Mesenchymal stem cell (in vitro differentiated cells and primary cell): ENCODE data around the gene NOD2.

Experiments used
- DNase-seq: peaks from one replicate; pipeline ENCODE4 v3.0.0-alpha.2; 2013
- H2AFZ ChIP-seq: one replicate; pipeline ENCODE4 v1.6.1; 2013; ENCODE audit warnings: low read depth, mild to moderate bottlenecking, control low read depth, inconsistent platforms, low read length, moderate library complexity
- H2AK5ac ChIP-seq: 2 replicates; pipeline ENCODE4 v1.6.1; 2013; ENCODE audit warnings: low read length, moderate library complexity, mild to moderate bottlenecking, inconsistent platforms; ENCODE audit not compliant: severe bottlenecking
- H2BK120ac ChIP-seq: one replicate; pipeline ENCODE4 v1.6.1; 2013; ENCODE audit warnings: low read depth, mild to moderate bottlenecking, inconsistent platforms, low read length, moderate library complexity
- H2BK12ac ChIP-seq, 2 experiments: one replicate each; pipeline ENCODE4 v1.6.1; 2013; ENCODE audit warnings: inconsistent platforms in 2 of 2, low read length in 2 of 2, mild to moderate bottlenecking in 2 of 2, moderate library complexity in 2 of 2, control low read depth in 1 of 2
- H2BK15ac ChIP-seq: one replicate; pipeline ENCODE4 v1.6.1; 2013; ENCODE audit warnings: mild to moderate bottlenecking, low read depth, inconsistent platforms; ENCODE audit not compliant: poor library complexity, severe bottlenecking
- H2BK5ac ChIP-seq: 2 replicates; pipeline ENCODE4 v1.6.1; 2013; ENCODE audit warnings: low read depth, mild to moderate bottlenecking, low read length, control low read depth, inconsistent platforms; ENCODE audit not compliant: poor library complexity, severe bottlenecking
- H3K14ac ChIP-seq, 2 experiments: one replicate each; pipeline ENCODE4 v1.6.1; 2013; ENCODE audit warnings: inconsistent platforms in 2 of 2, low read length in 2 of 2, control low read depth in 1 of 2, mild to moderate bottlenecking in 1 of 2, moderate library complexity in 1 of 2
- H3K18ac ChIP-seq, 2 experiments: one replicate each; pipeline ENCODE4 v1.6.1; 2013; ENCODE audit warnings: inconsistent platforms in 2 of 2, low read length in 2 of 2, control low read depth in 1 of 2, low read depth in 1 of 2, mild to moderate bottlenecking in 1 of 2
- H3K23ac ChIP-seq, 2 experiments: one replicate each; pipeline ENCODE4 v1.6.1; 2013; ENCODE audit warnings: inconsistent platforms in 2 of 2, low read length in 2 of 2, mild to moderate bottlenecking in 2 of 2, moderate library complexity in 2 of 2, control low read depth in 1 of 2
- H3K27ac ChIP-seq: 2 replicates; pipeline ENCODE4 v1.5.1; 2013; ENCODE audit warnings: mild to moderate bottlenecking, moderate library complexity, low read length, control low read depth, inconsistent platforms; ENCODE audit not compliant: poor library complexity, severe bottlenecking
- H3K27me3 ChIP-seq, 2 experiments: 2 replicates each; pipeline versions ENCODE4 v1.6.1 to v1.7.0; 2013; ENCODE audit warnings: low read length in 2 of 2, mild to moderate bottlenecking in 2 of 2, moderate library complexity in 2 of 2, control low read depth in 1 of 2, inconsistent platforms in 1 of 2; ENCODE audit not compliant: control insufficient read depth in 1 of 2, insufficient read depth in 1 of 2
- H3K36me3 ChIP-seq, 2 experiments: 2 replicates each; pipeline versions ENCODE4 v1.6.1 to v1.7.0; 2013; ENCODE audit warnings: low read length in 2 of 2, control low read depth in 1 of 2, inconsistent platforms in 1 of 2, low read depth in 1 of 2, mild to moderate bottlenecking in 1 of 2; ENCODE audit not compliant: insufficient read depth in 2 of 2, control insufficient read depth in 1 of 2
- H3K4ac ChIP-seq, 2 experiments: one replicate each; pipeline ENCODE4 v1.6.1; 2013; ENCODE audit warnings: inconsistent platforms in 2 of 2, low read length in 2 of 2, mild to moderate bottlenecking in 2 of 2, moderate library complexity in 2 of 2, control low read depth in 1 of 2, low read depth in 1 of 2
- H3K4me1 ChIP-seq: 2 replicates; pipeline ENCODE4 v1.6.1; 2013; ENCODE audit warnings: low read depth, low read length, control low read depth; ENCODE audit not compliant: control insufficient read depth, insufficient read depth
- H3K4me2 ChIP-seq: 2 replicates; pipeline ENCODE4 v1.6.1; 2013; ENCODE audit warnings: low read length, mild to moderate bottlenecking, inconsistent platforms; ENCODE audit not compliant: poor library complexity, severe bottlenecking
- H3K4me3 ChIP-seq, 2 experiments: 2 replicates each; pipeline versions ENCODE4 v1.5.1 to v1.7.0; 2013; ENCODE audit warnings: low read length in 2 of 2, mild to moderate bottlenecking in 2 of 2, control low read depth in 1 of 2, low read depth in 1 of 2; ENCODE audit not compliant: insufficient read depth in 1 of 2
- H3K79me1 ChIP-seq: replicated peaks from 2 replicates; pipeline ENCODE4 v1.6.1; 2013; ENCODE audit warnings: mild to moderate bottlenecking, control low read depth, low read length, inconsistent platforms; ENCODE audit not compliant: poor library complexity, severe bottlenecking
- H3K9ac ChIP-seq: 2 replicates; pipeline ENCODE4 v1.7.0; 2013; ENCODE audit warnings: mild to moderate bottlenecking, low read length, moderate library complexity
- H3K9me3 ChIP-seq: 2 replicates; pipeline ENCODE4 v1.7.0; 2013; ENCODE audit warnings: mild to moderate bottlenecking, low read length; ENCODE audit not compliant: control insufficient read depth
- H4K8ac ChIP-seq: one replicate; pipeline ENCODE4 v1.6.1; 2013; ENCODE audit warnings: inconsistent platforms, mild to moderate bottlenecking, low read length, moderate library complexity
- H4K91ac ChIP-seq: one replicate; pipeline ENCODE4 v1.6.1; 2013; ENCODE audit warnings: mild to moderate bottlenecking, low read length, inconsistent platforms
- WGBS: methylation state at CpG from one replicate; pipeline ENCODE4 v1.1.7; 2013; ENCODE audit warnings: mixed read lengths; 5-methylcytosine and 5-hydroxymethylcytosine counted together

Gene NOD2

DNA sequence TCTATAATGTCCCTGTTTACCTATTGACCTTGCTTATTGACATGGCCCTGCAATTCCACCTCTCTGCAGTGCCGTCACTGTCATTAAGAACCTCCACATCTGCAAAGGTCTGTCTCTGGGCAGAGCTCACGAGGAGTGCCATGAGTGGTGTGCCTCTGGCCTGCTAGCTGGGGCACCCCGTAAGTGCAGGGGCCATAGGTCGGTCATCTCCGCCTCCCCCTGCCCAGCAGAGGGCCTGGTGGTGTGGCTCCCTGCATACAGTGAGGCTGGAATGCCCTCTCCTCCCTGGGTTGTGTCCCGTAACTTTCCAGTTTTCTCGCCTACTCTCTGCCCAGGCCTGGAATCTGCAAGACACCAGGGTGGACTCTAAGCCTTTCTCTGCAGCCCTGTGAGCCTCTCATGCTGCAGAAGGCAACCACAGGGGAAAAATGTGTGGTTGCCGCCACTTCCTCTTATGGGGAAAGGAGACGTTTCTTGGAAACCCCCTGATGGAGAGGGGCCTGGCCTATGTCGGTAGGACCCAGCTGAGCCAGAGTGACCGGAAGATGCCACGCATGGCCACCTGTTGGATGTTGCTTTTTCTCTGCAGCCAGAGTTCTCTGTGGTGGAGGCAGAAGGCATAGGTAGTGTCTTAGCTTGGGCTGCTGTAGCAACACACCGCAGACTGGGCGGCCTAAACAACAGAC, 9.6 kb upstream of the NOD2 start:
- H3K79me1 ChIP-seq, result no peaks in the 10 kb centered on the region
- WGBS, result 74% methylated on average over 14 of the region's 14 CpGs

DNA sequence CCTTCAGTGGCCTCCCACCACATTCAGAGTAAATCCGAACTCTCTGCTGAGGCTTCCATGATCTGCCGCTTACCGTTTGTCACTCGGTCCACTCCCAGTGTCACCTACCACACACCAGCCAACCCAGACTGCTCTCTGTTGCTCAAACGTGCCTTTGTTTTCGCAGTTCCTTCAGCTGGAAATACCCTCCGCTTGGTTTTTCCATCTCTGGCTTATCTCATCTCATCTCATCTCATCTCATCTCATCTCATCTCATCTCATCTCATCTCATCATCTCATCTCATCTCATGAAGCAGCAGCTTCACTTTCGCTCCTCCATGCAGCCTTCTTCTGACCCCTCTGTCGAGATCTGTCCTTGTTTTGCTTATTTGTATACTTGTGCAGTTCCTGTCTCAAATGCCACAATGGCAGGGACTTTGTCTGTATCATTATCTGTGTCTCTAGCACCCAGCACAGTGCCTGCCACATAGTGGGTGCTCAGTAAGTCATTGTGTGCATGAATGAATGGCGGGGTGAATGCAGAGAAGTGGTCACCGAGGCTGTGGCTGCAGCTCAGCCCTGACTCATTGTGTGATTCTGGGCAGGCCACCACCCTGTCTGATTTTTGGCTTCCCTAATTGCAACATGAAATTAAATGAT, 8.5 kb upstream of the NOD2 start:
- H3K4ac ChIP-seq, result no peak overlapping the region
- no peak overlapping the region for H4K91ac ChIP-seq
- no peak overlapping the region for H2BK120ac ChIP-seq
- H3K9ac ChIP-seq, result no peak overlapping the region
- H3K23ac ChIP-seq, result no peak overlapping the region
- no peak overlapping the region for H3K4me2 ChIP-seq
- H3K36me3 ChIP-seq, result no peaks in the 10 kb centered on the region
- H2BK12ac ChIP-seq, result no peak overlapping the region
- H3K4me3 ChIP-seq, result no peak overlapping the region
- no peak overlapping the region for H3K14ac ChIP-seq
- no peaks in the 10 kb centered on the region for H3K79me1 ChIP-seq
- peaks cover 14 to 17% of the 10 kb centered on the region in 2 experiments for H3K27me3 ChIP-seq
- no peak overlapping the region for H4K8ac ChIP-seq
- no peak overlapping the region for H2BK15ac ChIP-seq
- H2AFZ ChIP-seq, result no peak overlapping the region
- H3K4me1 ChIP-seq, result no peaks in the 10 kb centered on the region
- H3K27ac ChIP-seq, result no peak overlapping the region
- no peaks in the 10 kb centered on the region for H3K9me3 ChIP-seq
- no peak overlapping the region for H2BK5ac ChIP-seq
- 83% methylated on average over 11 of the region's 11 CpGs for WGBS
- no peak overlapping the region for H3K18ac ChIP-seq
- H2AK5ac ChIP-seq, result no peak overlapping the region
- DNase-seq, result no peak

More for the DNA sequence above, 9.6 kb upstream of the NOD2 start:
- H3K14ac ChIP-seq, result no peak overlapping the region
- no peak overlapping the region for H3K4me3 ChIP-seq
- no peak overlapping the region for H2BK5ac ChIP-seq
- no peak overlapping the region for H4K8ac ChIP-seq
- H3K27ac ChIP-seq, result no peak overlapping the region
- no peaks in the 10 kb centered on the region for H3K4me1 ChIP-seq
- no peak overlapping the region for H3K18ac ChIP-seq
- H3K36me3 ChIP-seq, result no peaks in the 10 kb centered on the region
- no peak overlapping the region for H4K91ac ChIP-seq
- H2AFZ ChIP-seq, result no peak overlapping the region
- no peak overlapping the region for H3K4me2 ChIP-seq
- H3K9me3 ChIP-seq, result no peaks in the 10 kb centered on the region
- H2AK5ac ChIP-seq, result no peak overlapping the region
- H2BK15ac ChIP-seq, result no peak overlapping the region
- no peak overlapping the region for H3K4ac ChIP-seq
- no peak overlapping the region for H2BK12ac ChIP-seq
- H3K23ac ChIP-seq, result no peak overlapping the region
- no peak for DNase-seq
- H3K27me3 ChIP-seq, result peaks cover 14 to 17% of the 10 kb centered on the region in 2 experiments
- no peak overlapping the region for H3K9ac ChIP-seq
- no peak overlapping the region for H2BK120ac ChIP-seq

DNA sequence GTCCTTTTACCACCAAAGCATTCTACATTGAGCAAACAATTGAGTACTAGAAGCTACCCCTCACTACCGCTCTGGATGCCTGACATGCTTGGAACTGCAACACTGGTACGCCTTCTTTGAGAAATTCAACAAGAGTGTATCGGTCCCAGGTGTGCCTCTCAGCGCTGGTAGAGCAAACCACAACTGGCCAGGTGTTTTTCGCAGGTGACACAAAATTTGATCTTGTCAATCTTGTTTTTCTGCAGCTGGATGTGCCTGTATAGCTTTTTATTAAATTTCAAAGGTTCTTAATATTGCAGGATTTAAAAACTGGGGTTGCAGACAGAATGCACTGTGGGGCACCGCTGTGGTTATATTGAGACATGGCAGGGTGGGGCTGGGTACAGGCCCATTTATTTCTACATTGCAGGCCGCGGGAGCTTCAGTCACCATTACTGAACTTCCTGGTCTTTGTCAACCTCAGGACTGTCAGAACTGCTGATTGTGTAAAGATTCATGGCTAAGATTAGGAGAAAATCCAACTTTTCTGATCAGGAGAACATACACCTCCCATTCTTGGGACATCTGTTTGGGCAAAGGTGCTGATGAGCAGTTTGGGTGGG, 7.8 kb upstream of the NOD2 start:
- Histone ChIP-seq H4K8ac (no peak overlapping the region), H3K4ac (no peak overlapping the region), H3K4me2 (no peak overlapping the region), H2BK15ac (no peak overlapping the region), H3K4me3 (no peak overlapping the region), H2BK120ac (no peak overlapping the region), H2BK5ac (no peak overlapping the region), H2BK12ac (no peak overlapping the region), H2AK5ac (no peak overlapping the region), H3K18ac (no peak overlapping the region), H2AFZ (no peak overlapping the region), H3K4me1 (no peaks in the 10 kb centered on the region), H4K91ac (no peak overlapping the region), H3K23ac (no peak overlapping the region), H3K79me1 (no peaks in the 10 kb centered on the region), H3K27me3 (peaks cover 14 to 17% of the 10 kb centered on the region in 2 experiments), H3K27ac (no peak overlapping the region), H3K14ac (no peak overlapping the region), H3K9ac (no peak overlapping the region), H3K36me3 (no peaks in the 10 kb centered on the region), H3K9me3 (no peaks in the 10 kb centered on the region)
- DNase-seq, result no peak
- 83% methylated on average over 6 of the region's 8 CpGs for WGBS

DNA sequence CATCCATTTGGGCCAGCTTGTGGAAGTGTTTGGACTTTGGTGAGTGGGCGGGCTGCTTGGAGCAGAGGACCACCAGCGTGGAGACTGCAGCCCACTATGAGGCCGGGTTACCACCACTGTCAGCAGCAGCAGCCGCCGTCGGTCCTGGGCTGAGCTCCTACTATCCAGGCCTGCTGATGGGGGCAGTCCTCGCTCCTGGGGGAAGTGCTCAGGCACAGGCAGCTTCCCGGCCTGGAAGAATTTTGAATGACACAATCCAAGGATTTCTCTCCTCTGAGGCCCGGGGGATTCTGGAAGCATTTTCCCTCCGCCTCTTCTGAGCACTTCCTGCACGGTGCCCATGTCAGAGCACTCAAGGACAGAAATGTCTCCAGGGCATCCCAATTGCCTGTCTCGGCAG, 5.3 kb upstream of the NOD2 start:
- Histone ChIP-seq H3K27ac (no peak overlapping the region), H3K4ac (no peak overlapping the region), H2BK12ac (no peak overlapping the region), H2BK15ac (no peak overlapping the region), H3K27me3 (peaks cover 19 to 28% of the 10 kb centered on the region in 2 experiments), H3K14ac (no peak overlapping the region), H3K9ac (no peak overlapping the region), H3K4me2 (no peak overlapping the region), H3K4me3 (no peak overlapping the region), H4K8ac (no peak overlapping the region), H3K79me1 (no peaks in the 10 kb centered on the region), H3K9me3 (no peaks in the 10 kb centered on the region), H2AFZ (no peak overlapping the region), H3K23ac (no peak overlapping the region), H4K91ac (no peak overlapping the region), H2BK120ac (no peak overlapping the region), H3K36me3 (no peaks in the 10 kb centered on the region), H2BK5ac (no peak overlapping the region), H3K18ac (no peak overlapping the region), H2AK5ac (no peak overlapping the region), H3K4me1 (peaks cover 5% of the 10 kb centered on the region)
- WGBS, result 60% methylated on average over 11 of the region's 12 CpGs
- DNase-seq, result no peak
